Measurements from ENCODE around the gene TOX2.

DNA sequence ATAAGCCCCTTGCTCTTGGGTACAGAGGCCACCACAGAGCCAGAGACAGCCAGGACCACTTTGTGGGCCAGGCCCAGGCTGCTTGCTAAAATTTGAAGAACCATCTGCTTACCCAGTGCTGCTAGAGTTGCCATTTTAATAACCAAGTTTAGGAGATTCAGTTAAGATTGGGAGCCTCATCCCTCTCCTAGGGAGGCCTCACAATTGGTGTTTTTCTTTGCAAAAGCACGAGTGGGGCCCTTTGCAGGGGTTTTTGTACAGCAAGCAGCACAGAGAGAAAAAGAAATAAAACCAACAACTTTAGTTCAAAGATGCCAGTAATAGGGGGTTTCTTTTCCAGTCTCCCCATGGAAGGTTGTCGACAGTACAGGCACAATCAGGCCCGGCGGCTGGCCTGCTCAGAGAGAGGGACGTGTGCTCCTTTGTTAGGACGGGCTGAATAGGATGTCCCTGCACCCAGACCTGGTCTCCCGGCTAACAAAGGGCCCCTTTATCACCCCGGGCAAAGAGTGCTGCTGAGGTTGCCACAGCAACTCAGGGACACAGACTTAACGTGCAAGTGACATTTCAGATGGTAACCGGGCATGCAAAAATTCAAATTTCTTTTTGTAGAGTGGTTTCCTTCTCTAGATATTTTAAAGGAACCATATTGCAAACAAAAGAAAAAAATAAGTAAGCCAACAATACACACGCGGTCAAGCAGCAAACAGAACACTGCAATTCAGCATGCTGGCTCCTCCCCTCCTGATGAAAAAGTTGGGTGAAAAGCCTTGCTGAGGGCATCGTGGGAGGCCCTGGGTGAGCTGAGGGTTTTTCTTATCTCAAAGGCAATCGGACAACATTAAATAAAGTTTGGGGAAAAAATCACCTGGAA is 10.5 kb upstream of the TOX2 start:
- TF ChIP-seq ZNF384 (IDR thresholded peaks at IDR 0.05) (no peak), ELF4 (IDR thresholded peaks at IDR 0.05) (no peak), SUZ12 (IDR thresholded peaks at IDR 0.05) (no peak), ARNT (IDR thresholded peaks at IDR 0.05) (no peak), BHLHE40 (IDR thresholded peaks at IDR 0.05; ENCODE audit: borderline replicate concordance) (no peak), NFRKB (IDR thresholded peaks at IDR 0.05) (no peak), CTBP1 (IDR thresholded peaks at IDR 0.05; ENCODE audit: borderline replicate concordance) (no peak), FOXA1 (IDR thresholded peaks at IDR 0.05) (no peak), SP1 (IDR thresholded peaks at IDR 0.05) (no peak), LEF1 (IDR thresholded peaks at IDR 0.05; ENCODE audit: borderline replicate concordance) (no peak), TARDBP (IDR thresholded peaks at IDR 0.05) (no peak), HDGF (IDR thresholded peaks at IDR 0.05; ENCODE audit: borderline replicate concordance) (no peak), FOXK2 (IDR thresholded peaks at IDR 0.05) (no peak)
